GM18499 (cell line): Measurements from ENCODE around the gene SPANXN1.
"Not testable (repeated sequence)": the region's sequence is repeated elsewhere in the genome, so short reads cannot be mapped to it uniquely, and the experiment has no call there.

ENCODE experiments used
- ATAC-seq: cut with Tn5 transposase; IDR thresholded peaks from one replicate; pipeline ENCODE4 v1.9.1; 2021; ENCODE audit warnings: moderate number of reproducible peaks; ENCODE audit not compliant: insufficient read depth, unreplicated experiment

The SPANXN1 gene

GRCh38 chrX:145247203-145247602 lies at the start of gene SPANXN1:
SPANXN1 (plus strand) TSS chrX:145247503; CDS start chrX:145247587, 84 bp downstream.
- not testable (repeated sequence) for ATAC-seq

DNA sequence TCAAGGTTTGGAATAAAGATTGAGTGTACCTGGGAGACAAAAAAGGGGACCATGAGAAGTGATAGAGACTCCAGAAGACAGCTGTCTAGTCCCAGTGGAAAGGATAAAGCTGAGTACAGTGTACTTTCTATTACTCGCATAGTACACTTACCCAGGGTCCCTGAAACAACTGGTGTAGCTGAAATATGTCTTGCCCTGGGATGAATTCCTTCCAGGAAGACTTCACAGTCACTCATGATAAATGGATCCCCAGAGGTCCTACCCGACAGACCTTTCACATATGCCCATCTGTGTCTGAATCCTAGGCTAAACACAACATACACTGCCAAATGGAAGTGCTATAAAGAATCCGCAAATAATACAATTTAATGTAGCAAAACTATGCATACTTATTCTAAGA lies 48.2 kb upstream of the SPANXN1 start:
- ATAC-seq, result no peak

DNA sequence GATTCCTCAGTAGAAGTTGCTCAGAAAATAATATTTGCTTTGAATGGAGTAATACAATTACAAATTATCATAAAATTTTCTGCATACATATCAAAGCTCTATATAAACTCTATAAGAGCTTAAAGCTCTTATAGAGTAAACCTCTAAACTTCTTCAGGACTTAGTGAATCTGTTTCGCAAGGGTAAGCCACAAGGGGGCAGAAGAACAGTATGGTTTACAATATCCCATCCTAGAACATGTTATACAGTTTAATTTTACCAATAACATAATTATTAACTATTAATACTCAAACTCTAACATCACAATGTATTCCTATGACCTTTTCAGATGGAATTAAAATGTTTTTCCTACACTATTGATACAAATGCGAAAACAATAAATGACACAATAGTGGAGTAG lies 33.8 kb upstream of the SPANXN1 start:
- ATAC-seq, result no peak

GRCh38 chrX:145292218-145292617 lies 44.9 kb downstream of the SPANXN1 start:
- no peak for ATAC-seq
